SK-N-SH treated with all-trans-retinoic acid at 6 μM for 48 hours (cell line): ENCODE results near the gene EPS8L3.

Experiments
- RARB ChIP-seq: fragments of 250-450 bp; sonication (Bioruptor Pico); IDR thresholded peaks from 2 replicates; pipeline ENCODE4 v1.8.0; 2021; ENCODE audit warnings: mild to moderate bottlenecking, moderate library complexity
- TOX ChIP-seq: fragments of 250-450 bp; sonication (Bioruptor Pico); IDR thresholded peaks from 2 replicates; pipeline ENCODE4 v1.8.0; 2021; ENCODE audit warnings: mild to moderate bottlenecking, moderate library complexity, borderline replicate concordance
- ZFP3 ChIP-seq: fragments of 250-450 bp; sonication (Bioruptor Pico); IDR thresholded peaks from 2 replicates; pipeline ENCODE4 v1.5.0; 2020; ENCODE audit warnings: mild to moderate bottlenecking, moderate library complexity
- ZNF565 ChIP-seq: fragments of 450-650 bp; formaldehyde crosslinking; conservative IDR thresholded peaks from 2 replicates; pipeline ENCODE4 v1.5.0; 2020; ENCODE audit warnings: low read depth, mild to moderate bottlenecking, moderate library complexity
- ZNF8 ChIP-seq: fragments of 450-650 bp; formaldehyde crosslinking; IDR thresholded peaks from 2 replicates; pipeline ENCODE4 v1.5.0; 2020; ENCODE audit warnings: mild to moderate bottlenecking, moderate library complexity
- TF ChIP-seq, protein P1 (sequence below): fragments of 250-450 bp; sonication (Bioruptor Pico); IDR thresholded peaks from 2 replicates; pipeline ENCODE4 v1.8.0; 2020; ENCODE audit warnings: mild to moderate bottlenecking, moderate library complexity, borderline replicate concordance
- TF ChIP-seq, protein P2 (sequence below): fragments of 250-450 bp; sonication (Bioruptor Pico); IDR thresholded peaks from 2 replicates; pipeline ENCODE4 v1.5.1; 2020; ENCODE audit warnings: low read depth, mild to moderate bottlenecking, moderate library complexity
- TF ChIP-seq, protein P3 (sequence below): fragments of 250-450 bp; sonication (Bioruptor Pico); IDR thresholded peaks from 2 replicates; pipeline ENCODE4 v1.5.1; 2021; ENCODE audit warnings: mild to moderate bottlenecking, moderate library complexity
- TF ChIP-seq, protein P4 (sequence below): fragments of 250-450 bp; sonication (Bioruptor Pico); IDR thresholded peaks from 2 replicates; pipeline ENCODE4 v1.5.0; 2020; ENCODE audit warnings: mild to moderate bottlenecking, moderate library complexity

DNA sequence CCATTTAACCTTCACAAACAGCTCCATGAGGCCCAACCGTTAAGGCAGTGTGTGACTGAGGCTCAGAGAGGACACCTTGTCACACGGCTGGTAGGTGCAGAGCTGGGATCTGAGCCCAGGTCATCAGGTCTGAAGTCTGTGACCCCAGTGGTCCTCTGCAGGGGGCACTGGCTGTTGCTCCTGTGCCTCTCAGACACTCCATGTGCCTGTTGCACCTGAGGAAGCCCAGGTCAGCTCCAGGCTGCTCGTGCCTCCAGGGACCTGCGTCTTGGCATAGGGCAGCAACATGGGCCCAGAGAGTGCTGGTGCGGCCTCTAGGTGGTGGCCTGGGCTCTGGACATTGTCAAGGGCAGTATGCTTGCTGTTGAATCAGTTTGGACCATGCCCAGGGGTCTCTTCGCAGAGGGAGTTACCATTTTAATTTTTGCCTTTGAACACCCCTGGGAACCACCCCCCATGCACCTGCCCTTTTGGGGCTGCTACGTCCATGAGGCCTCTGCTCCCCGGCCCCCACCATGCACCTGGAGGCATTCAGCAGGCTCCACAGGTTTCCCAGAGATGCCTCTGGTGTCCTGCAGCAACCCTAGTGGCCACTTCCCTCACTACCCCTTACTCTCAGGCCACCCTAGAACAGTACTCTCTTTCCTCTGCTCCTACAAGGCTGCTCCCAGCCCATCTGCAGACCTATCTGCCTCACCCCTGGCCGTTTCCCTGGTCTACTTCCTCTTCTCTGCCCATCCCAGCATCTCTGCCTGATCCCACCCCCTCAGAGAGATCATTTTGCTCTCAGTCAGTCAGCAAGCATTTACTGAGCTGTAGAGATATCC lies 25.2 kb upstream of the EPS8L3 start:
- TF ChIP-seq ZNF8 (CRISPR knock-in tag) (no peak), RARB (no peak), ZNF565 (CRISPR knock-in tag) (no peak), ZFP3 (no peak), TOX (no peak)
- TF ChIP-seq, protein P1, sequence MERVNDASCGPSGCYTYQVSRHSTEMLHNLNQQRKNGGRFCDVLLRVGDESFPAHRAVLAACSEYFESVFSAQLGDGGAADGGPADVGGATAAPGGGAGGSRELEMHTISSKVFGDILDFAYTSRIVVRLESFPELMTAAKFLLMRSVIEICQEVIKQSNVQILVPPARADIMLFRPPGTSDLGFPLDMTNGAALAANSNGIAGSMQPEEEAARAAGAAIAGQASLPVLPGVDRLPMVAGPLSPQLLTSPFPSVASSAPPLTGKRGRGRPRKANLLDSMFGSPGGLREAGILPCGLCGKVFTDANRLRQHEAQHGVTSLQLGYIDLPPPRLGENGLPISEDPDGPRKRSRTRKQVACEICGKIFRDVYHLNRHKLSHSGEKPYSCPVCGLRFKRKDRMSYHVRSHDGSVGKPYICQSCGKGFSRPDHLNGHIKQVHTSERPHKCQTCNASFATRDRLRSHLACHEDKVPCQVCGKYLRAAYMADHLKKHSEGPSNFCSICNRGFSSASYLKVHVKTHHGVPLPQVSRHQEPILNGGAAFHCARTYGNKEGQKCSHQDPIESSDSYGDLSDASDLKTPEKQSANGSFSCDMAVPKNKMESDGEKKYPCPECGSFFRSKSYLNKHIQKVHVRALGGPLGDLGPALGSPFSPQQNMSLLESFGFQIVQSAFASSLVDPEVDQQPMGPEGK (CRISPR knock-in tag): no peak
- TF ChIP-seq, protein P2, sequence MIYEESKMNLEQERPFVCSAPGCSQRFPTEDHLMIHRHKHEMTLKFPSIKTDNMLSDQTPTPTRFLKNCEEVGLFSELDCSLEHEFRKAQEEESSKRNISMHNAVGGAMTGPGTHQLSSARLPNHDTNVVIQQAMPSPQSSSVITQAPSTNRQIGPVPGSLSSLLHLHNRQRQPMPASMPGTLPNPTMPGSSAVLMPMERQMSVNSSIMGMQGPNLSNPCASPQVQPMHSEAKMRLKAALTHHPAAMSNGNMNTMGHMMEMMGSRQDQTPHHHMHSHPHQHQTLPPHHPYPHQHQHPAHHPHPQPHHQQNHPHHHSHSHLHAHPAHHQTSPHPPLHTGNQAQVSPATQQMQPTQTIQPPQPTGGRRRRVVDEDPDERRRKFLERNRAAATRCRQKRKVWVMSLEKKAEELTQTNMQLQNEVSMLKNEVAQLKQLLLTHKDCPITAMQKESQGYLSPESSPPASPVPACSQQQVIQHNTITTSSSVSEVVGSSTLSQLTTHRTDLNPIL (CRISPR knock-in tag): no peak
- TF ChIP-seq, protein P3, sequence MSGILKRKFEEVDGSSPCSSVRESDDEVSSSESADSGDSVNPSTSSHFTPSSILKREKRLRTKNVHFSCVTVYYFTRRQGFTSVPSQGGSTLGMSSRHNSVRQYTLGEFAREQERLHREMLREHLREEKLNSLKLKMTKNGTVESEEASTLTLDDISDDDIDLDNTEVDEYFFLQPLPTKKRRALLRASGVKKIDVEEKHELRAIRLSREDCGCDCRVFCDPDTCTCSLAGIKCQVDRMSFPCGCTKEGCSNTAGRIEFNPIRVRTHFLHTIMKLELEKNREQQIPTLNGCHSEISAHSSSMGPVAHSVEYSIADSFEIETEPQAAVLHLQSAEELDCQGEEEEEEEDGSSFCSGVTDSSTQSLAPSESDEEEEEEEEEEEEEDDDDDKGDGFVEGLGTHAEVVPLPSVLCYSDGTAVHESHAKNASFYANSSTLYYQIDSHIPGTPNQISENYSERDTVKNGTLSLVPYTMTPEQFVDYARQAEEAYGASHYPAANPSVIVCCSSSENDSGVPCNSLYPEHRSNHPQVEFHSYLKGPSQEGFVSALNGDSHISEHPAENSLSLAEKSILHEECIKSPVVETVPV (CRISPR knock-in tag): no peak
- TF ChIP-seq, protein P4, sequence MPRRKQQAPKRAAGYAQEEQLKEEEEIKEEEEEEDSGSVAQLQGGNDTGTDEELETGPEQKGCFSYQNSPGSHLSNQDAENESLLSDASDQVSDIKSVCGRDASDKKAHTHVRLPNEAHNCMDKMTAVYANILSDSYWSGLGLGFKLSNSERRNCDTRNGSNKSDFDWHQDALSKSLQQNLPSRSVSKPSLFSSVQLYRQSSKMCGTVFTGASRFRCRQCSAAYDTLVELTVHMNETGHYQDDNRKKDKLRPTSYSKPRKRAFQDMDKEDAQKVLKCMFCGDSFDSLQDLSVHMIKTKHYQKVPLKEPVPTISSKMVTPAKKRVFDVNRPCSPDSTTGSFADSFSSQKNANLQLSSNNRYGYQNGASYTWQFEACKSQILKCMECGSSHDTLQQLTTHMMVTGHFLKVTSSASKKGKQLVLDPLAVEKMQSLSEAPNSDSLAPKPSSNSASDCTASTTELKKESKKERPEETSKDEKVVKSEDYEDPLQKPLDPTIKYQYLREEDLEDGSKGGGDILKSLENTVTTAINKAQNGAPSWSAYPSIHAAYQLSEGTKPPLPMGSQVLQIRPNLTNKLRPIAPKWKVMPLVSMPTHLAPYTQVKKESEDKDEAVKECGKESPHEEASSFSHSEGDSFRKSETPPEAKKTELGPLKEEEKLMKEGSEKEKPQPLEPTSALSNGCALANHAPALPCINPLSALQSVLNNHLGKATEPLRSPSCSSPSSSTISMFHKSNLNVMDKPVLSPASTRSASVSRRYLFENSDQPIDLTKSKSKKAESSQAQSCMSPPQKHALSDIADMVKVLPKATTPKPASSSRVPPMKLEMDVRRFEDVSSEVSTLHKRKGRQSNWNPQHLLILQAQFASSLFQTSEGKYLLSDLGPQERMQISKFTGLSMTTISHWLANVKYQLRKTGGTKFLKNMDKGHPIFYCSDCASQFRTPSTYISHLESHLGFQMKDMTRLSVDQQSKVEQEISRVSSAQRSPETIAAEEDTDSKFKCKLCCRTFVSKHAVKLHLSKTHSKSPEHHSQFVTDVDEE (CRISPR knock-in tag): no peak
